Activated CD4-positive, alpha-beta memory T cell treated with anti-CD3 and anti-CD28 coated beads, Interleukin-2, amount 10 ng/mL, durations not matched to agents 7 days and 5 days (primary cell): ENCODE results near the gene UBE4B. TPM values are rescaled to one million over a fixed set of nuclear protein-coding genes. Genes with fewer than 3 reads are reported as not detected.

Experiments used
- CTCF ChIA-PET: fragments of 350-600 bp; sonication (Branson Sonifier 250); formaldehyde crosslinking; loops from one replicate; lab custom pipeline; 2021; ENCODE audit warnings: antibody characterized with exemption, inconsistent platforms; lab: Charles Lee
- POLR2A ChIA-PET: fragments of 350-600 bp; sonication (Branson Sonifier 250); formaldehyde crosslinking; loops from one replicate; lab custom pipeline; 2021; ENCODE audit warnings: antibody characterized with exemption; lab: Charles Lee
- DNase-seq: peaks from one replicate; pipeline ENCODE4 v3.0.0-alpha.2; 2020
- H3K27ac Mint-ChIP-seq: one replicate; pipeline ENCODE4 v1.8.0; 2021; ENCODE audit warnings: mild to moderate bottlenecking, mixed read lengths
- H3K27me3 Mint-ChIP-seq: one replicate; pipeline ENCODE4 v1.8.0; 2021; ENCODE audit warnings: mixed read lengths
- H3K36me3 Mint-ChIP-seq: one replicate; pipeline ENCODE4 v1.8.0; 2021; ENCODE audit warnings: low read depth, mixed read lengths
- H3K4me1 Mint-ChIP-seq: one replicate; pipeline ENCODE4 v1.8.0; 2021; ENCODE audit warnings: mixed read lengths
- H3K4me3 Mint-ChIP-seq: one replicate; pipeline ENCODE4 v1.8.0; 2021; ENCODE audit warnings: mild to moderate bottlenecking, mixed read lengths
- H3K9me3 Mint-ChIP-seq: one replicate; pipeline ENCODE4 v1.8.0; 2021; ENCODE audit warnings: mixed read lengths
- total RNA-seq, 2 experiments: library from RNA; stranded (reverse); gene quantifications; one replicate each; pipeline ENCODE4 v1.2.3, GENCODE V29; 2021

Gene UBE4B
- total RNA-seq, 2 experiments from 2014 or later: 28.2 to 31.3 TPM

- ChIA-PET CTCF (interaction anchor here (1.9 to 3.0 kb wide), 3 partner anchors 73 to 134 kb away, joined by 5 to 13 read pairs (median 6); no protein-coding TSS in a partner anchor), POLR2A (interaction anchor here (1.2 kb wide), 1 partner anchor 222 kb away, joined by 3 read pairs; no protein-coding TSS in a partner anchor)
- Mint-ChIP-seq H3K27me3 (peaks cover 2% of the 10 kb centered on the region), H3K36me3 (no peaks in the 10 kb centered on the region), H3K27ac (no peak overlapping the region), H3K4me3 (no peak overlapping the region), H3K9me3 (no peaks in the 10 kb centered on the region), H3K4me1 (peaks cover 26% of the 10 kb centered on the region)
- no peak for DNase-seq
These were observed 175.1 kb downstream of the UBE4B start for GRCh38 chr1:10207810-10208209.

GRCh38 chr1:10208537-10208936 is 175.8 kb downstream of the UBE4B start:
- H3K27me3 Mint-ChIP-seq: no peaks in the 10 kb centered on the region
- POLR2A ChIA-PET: interaction anchor here (0.7 kb wide), 1 partner anchor 190 kb away, joined by 3 read pairs; no protein-coding TSS in a partner anchor
- no peak overlapping the region for H3K4me3 Mint-ChIP-seq
- H3K4me1 Mint-ChIP-seq: peaks cover 30% of the 10 kb centered on the region
- no peak for DNase-seq
- no peaks in the 10 kb centered on the region for H3K36me3 Mint-ChIP-seq
- CTCF ChIA-PET: interaction anchor here (1.3 to 3.0 kb wide), 18 partner anchors 7 to 221 kb away, joined by 3 to 28 read pairs (median 8); partner anchors contain the start of genes CENPS and PGD
- H3K9me3 Mint-ChIP-seq: no peaks in the 10 kb centered on the region
- H3K27ac Mint-ChIP-seq: no peak overlapping the region

GRCh38 chr1:10209590-10209904 is 176.8 kb downstream of the UBE4B start:
- CTCF ChIA-PET: interaction anchor here (0.6 to 3.0 kb wide), 46 partner anchors 8 to 425 kb away, joined by 3 to 28 read pairs (median 6); partner anchors contain the start of genes CENPS and PGD
- Mint-ChIP-seq H3K27ac (peak overlapping the region; percentile 44), H3K4me1 (peaks cover 35% of the 10 kb centered on the region), H3K9me3 (no peaks in the 10 kb centered on the region), H3K4me3 (peak overlapping the region; percentile 88), H3K36me3 (no peaks in the 10 kb centered on the region), H3K27me3 (no peaks in the 10 kb centered on the region)
- POLR2A ChIA-PET: interaction anchor here (0.7 to 1.3 kb wide), 6 partner anchors 40 to 189 kb away, joined by 3 to 4 read pairs (median 3); partner anchors contain the start of gene PGD
- DNase-seq: no peak

- CTCF ChIA-PET: interaction anchor here (0.5 to 3.0 kb wide), 56 partner anchors 9 to 1783 kb away, joined by 3 to 28 read pairs (median 6); partner anchors contain the start of genes CENPS and PGD
These were observed 177.4 kb downstream of the UBE4B start, which contains the start of gene KIF1B for GRCh38 chr1:10209905-10210810. Gene KIF1B (plus strand): TSS chr1:10210570. CDS start chr1:10232329, 21,759 bp downstream.

GRCh38 chr1:10210841-10211804 is 178.4 kb downstream of the UBE4B start:
- DNase-seq: peak; percentile 41
- Mint-ChIP-seq H3K4me3 (peak overlapping the region; percentile 73), H3K36me3 (no peaks in the 10 kb centered on the region), H3K27ac (peak overlapping the region; percentile 5), H3K27me3 (no peaks in the 10 kb centered on the region), H3K4me1 (peaks cover 43% of the 10 kb centered on the region), H3K9me3 (no peaks in the 10 kb centered on the region)
- ChIA-PET CTCF (interaction anchor here (0.5 to 3.0 kb wide), 49 partner anchors 9 to 1784 kb away, joined by 3 to 28 read pairs (median 6); partner anchors contain the start of genes CENPS and PGD), POLR2A (interaction anchor here (0.7 to 1.2 kb wide), 6 partner anchors 9 to 802 kb away, joined by 3 to 5 read pairs (median 4); partner anchors contain the start of gene CENPS)

More at GRCh38 chr1:10209905-10210810, 177.4 kb downstream of the UBE4B start, which contains the start of gene KIF1B:
- peak within 1 kb of the TSS; percentile 88 for H3K4me3 Mint-ChIP-seq
- no peaks in the 10 kb centered on the region for H3K36me3 Mint-ChIP-seq
- no peaks in the 10 kb centered on the region for H3K27me3 Mint-ChIP-seq
- DNase-seq: peak; percentile 97
- no peaks in the 10 kb centered on the region for H3K9me3 Mint-ChIP-seq
- POLR2A ChIA-PET: interaction anchor here (0.6 to 1.3 kb wide), 11 partner anchors 10 to 221 kb away, joined by 3 to 5 read pairs (median 3); partner anchors contain the start of genes CENPS and PGD
- H3K4me1 Mint-ChIP-seq: peaks cover 35% of the 10 kb centered on the region
- peak within 1 kb of the TSS; percentile 44 for H3K27ac Mint-ChIP-seq

- H3K27me3 Mint-ChIP-seq: no peaks in the 10 kb centered on the region
- POLR2A ChIA-PET: interaction anchor here (0.7 to 1.0 kb wide), 2 partner anchors 129 to 802 kb away, joined by 4 read pairs; no protein-coding TSS in a partner anchor
These were observed 179.2 kb downstream of the UBE4B start for GRCh38 chr1:10211805-10212410.

GRCh38 chr1:10212476-10212875 is 179.7 kb downstream of the UBE4B start:
- Mint-ChIP-seq H3K36me3 (no peaks in the 10 kb centered on the region), H3K27ac (no peak overlapping the region), H3K27me3 (no peaks in the 10 kb centered on the region), H3K9me3 (no peaks in the 10 kb centered on the region), H3K4me3 (peak overlapping the region; percentile 73), H3K4me1 (peaks cover 53% of the 10 kb centered on the region)
- DNase-seq: no peak
- ChIA-PET POLR2A (no interaction called here), CTCF (interaction anchor here (1.6 kb wide), 1 partner anchor 127 kb away, joined by 3 read pairs; no protein-coding TSS in a partner anchor)

More at GRCh38 chr1:10211805-10212410, 179.2 kb downstream of the UBE4B start:
- CTCF ChIA-PET: interaction anchor here (0.7 to 1.6 kb wide), 3 partner anchors 82 to 127 kb away, joined by 3 read pairs; no protein-coding TSS in a partner anchor
- H3K4me3 Mint-ChIP-seq: peak overlapping the region; percentile 73
- no peaks in the 10 kb centered on the region for H3K36me3 Mint-ChIP-seq
- H3K4me1 Mint-ChIP-seq: peaks cover 49% of the 10 kb centered on the region
- DNase-seq: no peak
- no peaks in the 10 kb centered on the region for H3K9me3 Mint-ChIP-seq
- peak overlapping the region; percentile 5 for H3K27ac Mint-ChIP-seq

- H3K9me3 Mint-ChIP-seq: no peaks in the 10 kb centered on the region
- no peaks in the 10 kb centered on the region for H3K36me3 Mint-ChIP-seq
- CTCF ChIA-PET: interaction anchor here (0.6 kb wide), 1 partner anchor 123 kb away, joined by 3 read pairs; no protein-coding TSS in a partner anchor
- no peak overlapping the region for H3K4me3 Mint-ChIP-seq
- no peak overlapping the region for H3K27ac Mint-ChIP-seq
- no peak for DNase-seq
- H3K4me1 Mint-ChIP-seq: peaks cover 61% of the 10 kb centered on the region
- POLR2A ChIA-PET: no interaction called here
- no peaks in the 10 kb centered on the region for H3K27me3 Mint-ChIP-seq
These were observed 180.5 kb downstream of the UBE4B start for GRCh38 chr1:10213186-10213705.

GRCh38 chr1:10216090-10216749 is 183.5 kb downstream of the UBE4B start:
- H3K4me3 Mint-ChIP-seq: peak overlapping the region; percentile 68
- H3K4me1 Mint-ChIP-seq: peaks cover 52% of the 10 kb centered on the region
- peak overlapping the region; percentile 41 for H3K27ac Mint-ChIP-seq
- no peaks in the 10 kb centered on the region for H3K9me3 Mint-ChIP-seq
- ChIA-PET CTCF (interaction anchor here (0.6 to 1.3 kb wide), 4 partner anchors 11 to 629 kb away, joined by 3 to 4 read pairs (median 3); no protein-coding TSS in a partner anchor), POLR2A (interaction anchor here (1.9 kb wide), 1 partner anchor 46 kb away, joined by 5 read pairs; no protein-coding TSS in a partner anchor)
- H3K27me3 Mint-ChIP-seq: no peaks in the 10 kb centered on the region
- H3K36me3 Mint-ChIP-seq: no peaks in the 10 kb centered on the region
- no peak for DNase-seq

GRCh38 chr1:10217748-10218441 is 185.1 kb downstream of the UBE4B start:
- POLR2A ChIA-PET: no interaction called here
- CTCF ChIA-PET: interaction anchor here (3.9 kb wide), 1 partner anchor 8 kb away, joined by 28 read pairs; the partner anchor contains the start of gene KIF1B
- Mint-ChIP-seq H3K4me1 (peaks cover 38% of the 10 kb centered on the region), H3K4me3 (no peak overlapping the region), H3K36me3 (peaks cover 4% of the 10 kb centered on the region), H3K27me3 (no peaks in the 10 kb centered on the region), H3K9me3 (no peaks in the 10 kb centered on the region), H3K27ac (peak overlapping the region; percentile 7)
- DNase-seq: no peak
